GM19438 (cell line): Measurements from ENCODE around the gene ZNF319.

ENCODE experiments used
- ATAC-seq: cut with Tn5 transposase; IDR thresholded peaks from one replicate; pipeline ENCODE4 v1.9.1; 2021; ENCODE audit warnings: low read depth; ENCODE audit not compliant: unreplicated experiment

ZNF319 gene

GRCh38 chr16:57999971-58000705 lies at the start of gene ZNF319:
Gene ZNF319 (minus strand): TSS chr16:58000672. CDS start chr16:57998265, 2,407 bp downstream.
- ATAC-seq: peak; percentile 18

GRCh38 chr16:58049232-58050185 lies 49.0 kb upstream of the ZNF319 start:
- ATAC-seq: no peak

GRCh38 chr16:58048494-58049231 lies 48.2 kb upstream of the ZNF319 start:
- no peak for ATAC-seq

- no peak for ATAC-seq
Measured at GRCh38 chr16:58047557-58048348, 47.3 kb upstream of the ZNF319 start.

- no peak for ATAC-seq
Measured at GRCh38 chr16:58046936-58047335, 46.5 kb upstream of the ZNF319 start.

GRCh38 chr16:58046054-58046881 lies 45.8 kb upstream of the ZNF319 start:
- no peak for ATAC-seq

- ATAC-seq: no peak
Measured at GRCh38 chr16:58045096-58045495, 44.6 kb upstream of the ZNF319 start.

- ATAC-seq: no peak
Measured at GRCh38 chr16:58044266-58045019, 44.0 kb upstream of the ZNF319 start.

- no peak for ATAC-seq
Measured at GRCh38 chr16:58043571-58044155, 43.2 kb upstream of the ZNF319 start.

- ATAC-seq: no peak
Measured at GRCh38 chr16:58042886-58043515, 42.5 kb upstream of the ZNF319 start.

- no peak for ATAC-seq
Measured at GRCh38 chr16:58042001-58042885, 41.8 kb upstream of the ZNF319 start.

- no peak for ATAC-seq
Measured at GRCh38 chr16:58041628-58041955, 41.1 kb upstream of the ZNF319 start.

GRCh38 chr16:58040945-58041627 lies 40.6 kb upstream of the ZNF319 start:
- ATAC-seq: no peak

- no peak for ATAC-seq
Measured at GRCh38 chr16:58040496-58040846, 40.0 kb upstream of the ZNF319 start.

- no peak for ATAC-seq
Measured at GRCh38 chr16:58039829-58040495, 39.5 kb upstream of the ZNF319 start.

- no peak for ATAC-seq
Measured at GRCh38 chr16:58038219-58038641, 37.8 kb upstream of the ZNF319 start.
